Activated CD4-positive, alpha-beta T cell treated with anti-CD3 and anti-CD28 coated beads for 4 hours (primary cell): ENCODE data around the gene METRNL.
"Not testable (repeated sequence)": the region's sequence is repeated elsewhere in the genome, so short reads cannot be mapped to it uniquely, and the experiment has no call there.

Experiments
- DNase-seq, 2 donors: peaks; one replicate each; pipeline ENCODE4 v3.0.0-alpha.2; 2020

METRNL gene

DNA sequence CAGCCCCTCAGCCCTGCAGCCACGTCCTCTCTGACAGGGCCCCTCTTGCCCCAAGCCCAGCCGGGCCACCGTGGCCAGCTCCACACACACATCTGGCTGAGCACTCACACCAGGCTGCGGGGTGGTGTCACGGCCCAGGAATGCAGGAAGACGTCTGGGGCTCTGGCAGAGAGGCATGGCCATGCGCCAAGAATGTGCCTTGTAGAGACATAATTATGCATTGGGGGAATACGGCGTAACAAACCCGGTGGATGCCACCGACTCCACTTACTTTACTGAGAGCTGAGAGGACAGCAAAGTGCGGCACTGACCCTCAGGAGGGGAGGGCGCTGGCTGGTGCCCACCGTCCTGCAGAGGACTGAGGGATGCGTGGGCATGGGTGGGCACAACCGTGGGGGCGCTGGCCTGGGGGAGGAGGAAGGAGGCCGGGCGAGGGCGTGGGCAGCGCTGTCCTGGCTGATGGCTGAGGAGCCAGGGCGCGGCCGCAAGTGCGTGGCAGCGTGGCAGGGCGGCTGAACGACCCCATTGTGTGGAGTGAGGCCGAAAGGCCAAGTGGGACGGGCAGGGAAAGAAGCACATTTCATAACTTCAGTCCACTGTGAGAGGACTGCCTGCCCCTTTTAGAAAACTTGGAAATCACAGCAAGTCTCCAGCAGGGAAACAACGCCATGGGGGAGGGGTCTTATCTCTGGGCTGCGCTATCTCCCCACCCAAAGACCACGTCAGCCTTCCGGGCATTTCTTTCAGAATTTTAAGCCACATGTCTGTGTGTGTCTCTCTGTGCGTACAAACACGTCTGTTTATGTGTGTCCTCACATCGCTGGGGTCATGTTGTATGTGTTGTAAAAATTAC, 30.6 kb downstream of the METRNL start:
- DNase-seq, result no peak

DNA sequence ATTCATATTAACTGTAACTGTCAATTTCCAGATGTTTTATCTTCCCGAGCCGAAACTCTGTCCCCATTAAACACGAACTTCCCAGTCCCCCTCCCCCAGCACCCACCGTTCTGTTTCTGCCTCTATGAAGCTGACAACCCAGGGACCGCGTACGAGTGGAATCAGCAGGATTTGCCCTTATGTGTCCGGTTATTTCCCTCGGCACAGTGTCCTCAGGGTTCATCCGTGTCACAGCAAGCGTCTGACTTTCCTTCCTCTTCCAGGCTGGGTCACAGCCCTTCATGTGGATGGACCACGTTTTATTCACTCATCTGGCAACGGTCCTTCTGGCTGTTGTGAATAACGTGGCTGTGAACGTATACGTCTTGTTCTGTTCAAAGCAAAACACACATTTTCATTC, 31.3 kb downstream of the METRNL start:
- DNase-seq, result no peak

DNA sequence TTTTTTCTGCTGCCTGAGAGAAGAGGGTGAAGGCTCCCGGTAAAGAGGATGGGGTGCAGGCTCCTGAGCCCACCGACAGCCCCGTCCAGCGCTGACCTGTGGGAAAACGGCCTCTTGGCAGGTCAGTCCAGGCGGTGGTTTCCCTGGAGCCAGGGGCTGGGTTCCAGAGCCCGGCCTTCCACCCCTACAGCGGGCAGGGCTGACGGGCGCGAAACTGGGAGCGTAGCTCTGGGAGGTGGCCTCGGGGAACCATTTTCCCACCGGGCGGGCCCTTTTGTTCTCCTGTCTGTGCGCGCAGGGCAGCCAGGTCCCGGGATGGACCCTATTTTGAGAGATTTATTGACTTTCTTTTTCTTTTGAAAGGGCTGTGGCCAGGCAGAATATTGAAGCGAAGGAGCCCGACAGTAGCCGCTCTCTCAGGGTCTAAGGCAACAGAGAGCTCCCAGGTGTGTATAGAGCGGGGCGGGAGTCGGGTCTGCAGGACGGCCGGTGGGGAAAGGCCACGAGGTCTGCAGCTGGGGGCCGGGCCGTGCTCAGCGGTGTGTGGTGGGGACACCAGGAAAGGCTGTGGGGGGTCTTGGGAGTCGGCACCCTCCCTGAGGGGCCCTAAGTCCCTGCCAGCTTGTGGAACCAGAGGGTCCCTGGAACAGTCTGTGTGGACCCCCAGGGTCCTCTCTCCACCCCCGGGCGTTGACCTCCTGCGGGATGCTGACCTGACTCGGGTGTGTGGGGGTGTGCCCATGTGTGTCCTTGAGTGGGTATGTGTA, 32.3 kb downstream of the METRNL start:
- no peak for DNase-seq

DNA sequence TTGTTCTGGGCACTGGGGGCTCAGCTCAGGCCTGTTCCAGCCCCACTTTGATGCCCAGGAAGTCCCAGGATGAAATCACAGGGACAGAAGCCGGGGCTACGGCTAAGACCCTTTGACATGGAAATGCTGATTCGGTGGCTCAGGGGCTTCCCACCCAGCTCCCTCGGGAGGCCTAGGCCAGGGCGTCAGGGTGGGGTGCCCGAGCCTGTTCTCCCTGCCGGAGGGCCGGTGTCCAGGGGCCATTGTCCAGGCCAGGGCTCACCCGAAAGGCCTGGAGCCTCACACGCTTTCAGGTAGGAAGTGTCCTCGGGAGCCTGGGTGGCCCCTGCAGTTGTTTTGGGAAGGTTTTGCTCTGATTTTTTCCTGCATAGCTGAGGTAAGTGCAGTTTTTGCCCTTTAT, 34.0 kb downstream of the METRNL start:
- no peak for DNase-seq

DNA sequence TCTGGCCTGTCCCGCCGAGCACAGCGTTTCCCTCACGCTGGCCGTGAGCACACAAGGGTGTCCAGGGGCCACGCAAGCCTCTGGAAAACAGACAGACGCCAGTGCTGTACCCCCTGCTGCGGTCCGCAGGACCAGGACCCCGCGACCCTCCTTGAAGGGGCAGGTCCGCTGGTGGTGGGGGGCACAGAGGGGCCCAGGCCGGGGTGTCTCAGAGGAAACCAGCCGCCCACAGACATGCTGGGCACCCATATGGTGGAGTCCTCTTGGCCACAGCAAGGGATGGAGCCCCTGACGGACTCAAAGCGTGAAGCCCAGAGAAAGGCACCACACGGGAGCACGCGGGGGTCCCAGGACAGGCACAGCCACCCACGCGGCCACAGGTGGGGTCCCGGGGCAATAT, 34.4 kb downstream of the METRNL start:
- DNase-seq, result no peak

DNA sequence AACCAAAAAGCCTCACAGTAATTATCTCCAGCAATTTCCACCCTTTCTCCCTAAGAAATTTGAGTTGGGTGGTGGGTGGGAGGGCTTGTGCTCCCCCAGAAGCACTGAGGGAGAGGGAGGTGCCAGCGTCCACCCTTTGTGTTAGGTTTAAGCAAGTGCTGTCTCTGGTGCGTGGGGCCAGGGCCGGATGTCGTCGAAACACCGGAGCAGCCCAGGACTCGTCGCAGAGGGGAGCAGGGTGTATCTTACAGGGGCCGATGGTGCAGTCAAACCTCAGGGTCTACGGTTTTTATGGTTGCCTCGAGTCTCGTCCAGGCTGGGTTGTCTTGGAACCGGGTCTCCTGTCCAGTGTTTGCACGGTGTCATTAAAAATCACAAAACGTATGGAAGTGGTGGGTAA, 35.3 kb downstream of the METRNL start:
- no peak for DNase-seq

DNA sequence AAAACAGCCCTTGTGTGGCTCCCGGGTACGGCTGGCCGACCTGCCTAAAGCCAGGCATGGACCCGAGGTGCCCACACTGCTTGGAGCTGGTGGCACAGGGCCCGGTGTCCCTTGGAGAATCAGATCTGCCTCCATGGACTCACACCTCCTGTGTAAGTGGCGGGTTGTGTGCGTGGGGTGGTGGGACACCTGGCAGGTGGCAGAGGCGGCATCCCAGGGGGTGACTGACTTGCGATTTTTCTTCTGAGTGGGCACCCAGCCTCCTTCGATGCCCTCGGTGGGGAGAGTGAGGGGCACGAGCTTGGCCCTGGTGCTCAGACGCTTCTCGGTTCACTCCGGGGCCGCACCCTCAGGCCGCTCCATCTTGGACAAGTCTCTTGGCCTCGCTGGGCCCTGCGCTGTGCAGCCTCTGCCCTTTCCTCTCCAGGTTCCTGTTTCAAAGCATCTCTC, 35.8 kb downstream of the METRNL start:
- DNase-seq, result no peak

DNA sequence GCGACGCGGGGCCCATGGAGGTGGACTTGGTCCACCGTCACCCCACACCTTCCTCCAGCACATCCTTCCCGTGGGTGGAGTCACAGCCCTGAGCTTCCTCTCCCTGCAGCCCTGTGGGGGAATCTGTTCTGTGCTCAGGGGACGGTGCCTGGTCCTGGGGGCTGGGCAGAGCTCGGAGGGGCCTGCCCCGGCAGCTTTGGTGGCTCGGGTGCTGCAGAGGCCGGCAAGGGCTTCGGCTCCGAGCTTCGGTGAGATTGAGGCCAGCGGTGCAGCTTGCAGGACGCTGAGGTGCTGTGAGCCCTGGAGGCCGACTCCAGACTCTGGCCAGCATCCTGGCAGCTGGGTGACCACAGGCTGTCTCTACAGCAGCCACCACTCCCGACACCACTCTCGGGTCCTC, 36.4 kb downstream of the METRNL start:
- DNase-seq, result no peak

DNA sequence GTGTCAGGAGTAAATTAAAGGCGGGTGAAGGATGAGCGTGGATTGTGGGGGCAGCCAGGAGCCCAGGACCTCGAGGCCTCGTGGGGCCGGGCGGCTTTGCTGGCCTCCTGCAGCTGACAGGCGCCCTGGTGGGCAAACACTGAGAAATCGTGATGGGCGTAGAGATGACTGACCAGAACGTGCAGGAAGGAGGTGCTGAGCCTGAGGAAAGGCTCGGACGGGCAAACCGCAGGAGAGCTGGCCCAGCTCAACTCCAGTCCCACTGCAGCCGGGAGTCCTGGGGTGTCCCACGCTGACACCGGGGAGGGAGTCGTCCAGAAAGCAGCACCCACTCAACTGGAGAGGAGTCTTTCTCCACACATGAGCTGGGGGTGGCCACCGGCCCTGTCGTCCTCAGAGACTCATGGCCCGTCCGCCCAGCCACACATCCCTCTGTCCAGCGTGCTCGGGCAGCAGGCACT, 36.9 kb downstream of the METRNL start:
- DNase-seq, result no peak

DNA sequence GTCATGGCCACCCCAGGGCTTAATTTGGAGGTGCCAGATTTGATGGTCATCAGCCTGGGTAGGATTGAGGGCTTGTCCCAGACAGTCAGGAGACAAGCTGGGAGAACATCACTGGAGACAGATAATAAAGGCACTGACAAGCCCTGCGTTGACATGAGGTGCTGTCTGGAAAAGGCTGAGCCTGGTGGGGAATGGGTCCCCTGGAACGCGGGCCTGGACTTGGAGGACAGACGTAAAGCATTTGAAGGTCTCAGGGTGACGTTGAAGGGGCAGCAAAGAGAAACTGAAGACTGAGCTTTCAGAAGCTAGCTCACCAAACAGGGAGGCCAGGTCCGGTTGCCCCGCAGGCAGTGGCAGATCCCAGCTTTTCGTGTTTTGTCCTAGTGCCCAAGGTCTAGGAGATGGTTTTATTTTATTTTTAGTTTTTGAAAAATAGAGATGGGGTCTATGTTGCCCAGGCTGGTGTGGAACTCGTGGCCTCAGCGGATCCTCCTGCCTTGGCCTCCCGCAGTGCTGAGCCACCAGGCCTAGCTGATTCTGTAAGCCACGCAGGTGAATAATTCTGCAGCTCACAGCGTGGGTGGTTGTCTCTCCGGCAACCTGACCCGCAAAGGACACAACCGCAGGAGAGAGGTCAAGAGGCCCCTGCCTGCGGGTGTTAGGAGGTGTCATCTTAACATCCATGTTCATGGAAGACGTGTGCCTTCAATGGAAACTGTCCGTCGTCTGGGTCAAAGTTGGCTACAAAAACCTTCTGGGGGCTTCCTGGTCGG, 37.6 kb downstream of the METRNL start:
- no peak for DNase-seq

DNA sequence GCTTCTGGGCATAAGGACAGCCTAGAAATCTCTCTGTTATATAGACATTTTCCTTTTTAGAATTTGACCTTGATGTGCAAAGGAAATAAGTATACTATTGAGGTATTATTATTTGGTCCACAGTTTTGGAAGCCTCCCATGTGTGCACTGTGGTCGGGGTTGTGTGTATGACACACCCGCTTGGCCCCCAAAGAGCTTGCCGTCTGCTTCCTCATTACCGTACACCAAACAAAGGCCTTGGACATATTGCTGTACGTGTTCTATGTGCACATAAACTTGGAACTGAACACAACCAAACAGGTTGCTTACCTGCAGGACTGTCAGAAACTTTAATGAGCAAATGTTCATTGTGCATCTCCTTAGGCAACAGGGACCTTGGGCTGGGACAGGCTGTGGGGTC, 38.2 kb downstream of the METRNL start:
- no peak for DNase-seq

DNA sequence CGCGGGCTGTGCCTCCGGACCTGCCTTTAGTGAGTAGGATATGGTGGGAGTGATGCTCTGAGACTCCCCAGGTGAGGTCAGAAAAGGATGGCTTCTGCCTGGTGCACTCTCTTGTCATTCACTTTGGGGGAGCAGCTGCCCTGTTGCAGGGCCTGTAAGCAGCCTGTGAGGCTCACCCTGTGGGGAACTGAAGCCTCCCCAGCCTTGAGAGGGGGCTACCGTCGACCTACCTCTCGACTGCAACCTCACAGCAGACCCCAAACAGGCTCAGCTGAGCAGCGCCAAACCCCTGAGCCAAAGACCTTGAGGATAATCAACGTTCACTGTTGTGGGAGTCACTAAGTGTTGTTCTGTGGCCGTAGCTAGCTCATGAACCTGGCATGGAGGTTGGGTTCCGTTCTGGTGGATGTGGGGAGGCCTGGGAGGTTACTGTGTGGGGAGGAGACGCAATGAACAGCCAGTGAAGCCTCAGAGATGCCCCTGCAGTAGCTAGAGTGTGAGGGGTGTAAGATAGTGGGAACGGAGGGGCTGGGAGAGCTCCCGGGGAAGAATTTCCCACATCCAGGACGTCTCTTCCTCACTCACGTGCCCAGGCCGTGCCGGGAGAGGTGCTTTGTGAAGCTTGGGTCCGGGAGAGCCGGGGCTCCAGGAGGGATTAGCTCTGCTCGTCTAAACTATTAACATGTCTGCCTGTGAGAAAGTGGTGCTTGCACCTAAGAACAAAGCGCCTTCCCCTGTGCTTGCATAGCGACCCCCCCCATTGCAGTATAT, 38.8 kb downstream of the METRNL start:
- no peak for DNase-seq

DNA sequence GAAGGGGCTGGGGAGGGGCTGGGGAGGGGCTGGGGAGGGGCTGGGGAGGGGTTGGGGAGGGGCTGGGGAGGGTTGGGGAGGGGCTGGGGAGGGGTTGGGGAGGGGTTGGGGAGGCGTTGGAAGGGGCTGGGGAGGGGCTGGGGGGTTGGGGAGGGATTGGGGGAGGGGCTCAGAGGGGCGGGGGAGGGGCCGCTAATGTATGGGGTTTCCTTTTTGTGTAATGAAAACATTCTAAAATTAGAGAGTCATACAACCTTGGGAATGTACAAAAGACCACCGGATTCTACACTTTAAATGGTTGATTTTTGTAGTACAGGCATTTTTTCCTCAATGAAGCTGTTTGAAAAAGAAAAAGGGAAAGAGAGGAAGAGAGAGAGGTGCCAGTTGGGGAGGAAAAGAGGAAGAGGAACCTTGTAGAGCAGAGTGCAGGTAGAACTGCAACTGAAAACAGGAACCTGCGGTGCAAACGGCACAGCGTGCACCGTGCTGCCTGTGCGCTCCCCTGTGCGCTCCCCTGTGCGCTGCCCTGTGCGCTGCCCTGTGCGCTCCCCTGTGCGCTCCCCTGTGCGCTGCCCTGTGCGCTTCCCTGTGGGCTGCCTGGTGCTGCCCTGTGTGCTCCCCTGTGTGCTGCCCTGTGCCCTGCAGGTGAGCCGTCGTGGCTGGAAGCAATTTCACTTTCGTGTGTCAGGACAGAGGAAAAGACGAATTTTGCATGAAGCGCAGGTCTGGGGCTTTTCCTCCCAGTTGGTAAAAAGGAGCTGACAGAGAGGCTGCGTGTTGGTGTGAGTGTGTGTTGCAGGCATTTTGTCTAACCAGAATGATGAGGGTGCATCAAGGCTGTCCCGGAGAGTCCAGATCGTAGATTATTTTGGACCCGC, 40.8 kb downstream of the METRNL start:
- no peak for DNase-seq

DNA sequence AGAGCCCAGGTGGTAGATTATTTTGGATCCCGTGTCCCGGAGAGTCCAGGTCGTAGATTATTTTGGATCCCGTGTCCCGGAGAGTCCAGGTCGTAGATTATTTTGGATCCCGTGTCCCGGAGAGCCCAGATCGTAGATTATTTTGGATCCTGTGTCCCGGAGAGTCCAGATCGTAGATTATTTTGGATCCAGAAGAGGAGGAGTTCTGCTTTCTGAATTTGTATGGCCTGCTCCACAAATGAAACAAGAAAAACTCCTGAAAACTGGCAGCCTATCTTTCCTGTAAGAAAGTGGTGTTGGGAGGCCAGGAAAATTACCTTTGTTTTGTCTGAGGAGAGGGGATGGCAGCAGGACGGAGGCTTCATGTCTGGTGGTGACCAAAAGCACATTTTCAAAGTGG, 42.1 kb downstream of the METRNL start:
- DNase-seq, result not testable (repeated sequence)

DNA sequence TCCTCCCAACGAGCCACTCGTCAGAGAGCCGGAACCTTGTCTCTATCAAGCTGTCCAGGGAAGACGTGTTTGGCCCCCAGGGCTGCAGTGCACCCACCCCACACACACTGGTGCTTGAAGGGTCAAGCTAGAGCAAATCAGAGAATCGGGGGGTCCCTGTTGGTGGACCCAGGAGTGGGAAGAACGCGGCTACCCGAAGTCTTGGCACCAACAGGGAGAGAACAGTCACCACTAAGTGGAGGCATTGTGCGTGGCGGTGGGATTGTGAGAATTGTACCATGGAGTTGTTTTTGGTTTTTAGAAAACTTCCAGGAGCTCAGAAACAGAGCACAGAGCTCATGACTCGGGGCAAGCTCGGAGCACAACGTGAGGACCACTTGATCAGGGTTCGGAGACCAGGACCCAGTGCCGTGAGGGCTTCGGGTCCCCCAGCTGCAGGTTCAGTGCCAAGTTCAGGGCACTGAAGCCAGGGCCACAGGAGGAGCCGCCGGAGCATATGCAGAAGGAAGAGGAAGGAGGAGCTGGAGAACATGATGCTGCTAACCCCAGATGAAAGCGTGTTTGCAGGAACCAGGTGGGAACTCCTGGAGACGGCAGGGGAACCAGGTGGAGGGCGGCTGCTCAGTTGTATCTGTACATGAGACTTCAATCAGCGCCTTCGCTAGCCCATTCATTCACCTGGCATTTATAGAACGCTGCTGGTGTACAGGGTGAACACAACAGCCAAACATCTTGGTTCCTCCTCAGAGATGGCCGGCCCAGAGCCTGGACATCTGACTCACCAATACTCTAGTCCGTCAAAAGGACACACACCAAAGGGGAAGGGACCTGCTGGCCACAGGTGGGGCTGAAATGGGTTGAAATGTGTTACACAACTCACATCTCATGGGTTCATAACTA, 42.8 kb downstream of the METRNL start:
- DNase-seq, result no peak

DNA sequence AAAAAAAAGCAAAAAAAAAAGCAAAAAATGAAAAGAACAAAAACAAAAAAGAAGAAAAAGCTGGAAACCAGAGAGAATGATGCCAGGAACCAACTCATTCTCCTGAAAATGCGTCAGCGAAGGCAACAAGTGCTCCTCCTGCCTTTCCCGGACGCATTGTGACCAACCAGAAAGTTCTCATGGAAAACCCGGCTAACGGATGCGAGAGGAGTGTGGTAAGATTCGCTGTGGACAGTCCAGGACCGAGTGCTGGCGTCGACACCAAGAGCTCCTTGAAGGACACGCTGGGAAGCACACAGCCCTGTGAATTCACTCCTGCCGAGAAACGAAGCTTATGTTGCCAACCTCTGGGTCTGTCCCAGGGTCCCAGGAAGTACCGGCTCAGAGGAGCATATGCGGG, 43.4 kb downstream of the METRNL start:
- DNase-seq, result no peak

DNA sequence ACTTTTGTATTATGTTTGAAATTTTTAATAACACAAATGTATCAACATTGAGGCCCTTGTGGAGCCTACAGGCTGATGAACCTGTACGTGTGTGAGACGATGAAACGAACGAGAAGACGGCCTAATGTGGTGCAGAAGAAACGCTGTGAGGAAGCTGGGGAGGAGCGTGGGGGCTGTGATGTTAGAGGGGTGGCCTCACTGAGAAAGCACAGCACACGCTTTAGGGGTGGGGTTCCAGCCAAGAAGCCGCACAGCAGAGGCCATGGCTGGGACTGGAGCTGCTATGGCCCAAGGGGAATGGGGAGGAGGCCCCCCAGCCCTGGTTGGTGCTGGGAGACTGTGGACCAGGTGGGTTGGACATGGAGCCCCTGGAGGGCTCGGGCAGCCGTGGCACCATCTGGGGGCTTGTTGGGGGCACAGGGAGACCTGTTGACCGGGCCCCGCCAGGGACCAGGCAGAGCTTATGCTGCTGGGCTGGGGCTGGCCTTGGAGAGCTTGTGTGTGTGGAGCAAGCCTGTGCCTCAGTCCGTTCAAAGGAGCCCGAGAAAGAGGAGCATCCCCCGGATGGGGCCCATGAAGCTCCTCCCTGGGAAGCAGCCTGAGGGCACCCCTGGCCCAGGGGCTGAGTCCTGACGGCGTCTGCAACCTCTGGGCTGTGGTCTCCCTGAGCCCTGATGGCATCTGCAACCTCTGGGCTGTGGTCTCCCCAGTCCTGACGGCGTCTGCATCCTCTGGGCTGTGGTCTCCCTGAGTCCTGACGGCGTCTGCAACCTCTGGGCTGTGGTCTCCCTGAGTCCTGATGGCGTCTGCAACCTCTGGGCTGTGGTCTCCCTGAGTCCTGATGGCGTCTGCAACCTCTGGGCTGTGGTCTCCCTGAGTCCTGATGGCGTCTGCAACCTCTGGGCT, 44.7 kb downstream of the METRNL start:
- no peak for DNase-seq

DNA sequence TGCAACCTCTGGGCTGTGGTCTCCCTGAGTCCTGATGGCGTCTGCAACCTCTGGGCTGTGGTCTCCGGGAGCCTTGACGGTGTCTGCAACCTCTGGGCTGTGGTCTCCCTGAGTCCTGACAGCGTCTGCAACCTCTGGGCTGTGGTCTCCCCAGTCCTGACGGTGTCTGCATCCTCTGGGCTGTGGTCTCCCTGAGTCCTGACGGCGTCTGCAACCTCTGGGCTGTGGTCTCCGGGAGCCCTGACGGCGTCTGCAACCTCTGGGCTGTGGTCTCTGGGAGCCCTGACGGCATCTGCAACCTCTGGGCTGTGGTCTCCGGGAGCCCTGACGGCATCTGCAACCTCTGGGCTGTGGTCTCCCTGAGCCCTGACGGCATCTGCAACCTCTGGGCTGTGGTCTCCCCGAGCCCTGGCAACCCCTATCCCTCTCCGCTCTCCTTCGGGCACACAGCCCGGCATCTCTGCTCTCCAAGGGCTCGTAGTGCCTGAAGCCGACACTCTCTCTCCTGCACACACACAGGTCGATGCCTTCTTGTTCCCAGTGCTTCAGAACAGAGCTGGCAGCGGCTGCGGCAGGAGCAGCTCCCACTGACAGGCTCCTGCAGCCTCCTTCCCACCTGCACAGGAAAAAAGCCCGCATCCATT, 45.6 kb downstream of the METRNL start:
- no peak for DNase-seq
